GOT3 (cell line): ENCODE results near the gene PDIA6.

Source experiments
- DNase-seq: peaks from one replicate; lab custom pipeline; 2025; ENCODE audit warnings: mixed read lengths; lab: John Stamatoyannopoulos, UW

PDIA6 gene

GRCh38 chr2:10764096-10764785 lies 48.3 kb downstream of the PDIA6 start:
- DNase-seq: no peak

- no peak for DNase-seq
Measured at GRCh38 chr2:10763461-10763800, 49.2 kb downstream of the PDIA6 start.

DNA sequence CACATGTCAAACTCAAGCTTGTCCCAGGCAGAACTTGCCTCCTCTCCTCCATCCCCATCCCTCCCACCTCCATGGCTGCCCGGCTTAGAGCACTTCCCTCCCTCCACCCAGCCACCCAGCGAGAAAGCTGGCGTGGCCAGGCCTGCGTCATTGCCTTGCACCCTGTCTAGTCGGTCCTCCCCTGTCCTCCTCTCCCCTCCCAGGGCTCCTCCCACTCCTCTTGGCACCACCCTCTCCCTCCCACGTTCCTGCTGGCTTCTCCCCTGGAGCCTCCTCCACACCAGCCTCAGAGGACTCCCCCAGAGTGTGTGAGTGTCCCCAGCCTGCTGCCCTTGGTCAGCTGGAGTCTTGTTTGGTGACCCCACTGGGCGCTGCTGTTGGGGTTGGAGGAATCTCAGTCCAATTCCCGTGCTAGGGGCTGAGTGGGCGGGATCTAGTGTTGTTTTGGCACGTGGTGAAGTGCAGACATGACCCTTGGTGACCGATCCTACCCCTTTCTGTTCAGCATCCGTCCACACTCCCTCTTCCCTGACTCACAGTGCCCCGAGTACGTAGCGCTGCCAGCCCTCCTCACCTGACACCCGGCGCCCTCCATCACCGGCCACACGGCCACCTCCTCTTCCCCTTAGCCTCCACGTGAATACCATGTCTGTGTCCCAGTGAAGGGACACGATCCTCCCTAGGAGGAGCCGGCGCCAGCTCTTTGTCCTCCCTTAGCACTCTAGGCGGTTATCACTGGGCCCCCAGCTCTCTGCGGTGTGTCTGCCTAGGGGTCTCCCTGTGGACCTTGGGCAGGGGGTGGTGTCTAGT lies 49.7 kb downstream of the PDIA6 start:
- DNase-seq: no peak

GRCh38 chr2:10761591-10761990 lies 51.0 kb downstream of the PDIA6 start:
- no peak for DNase-seq

- DNase-seq: no peak
Measured at GRCh38 chr2:10760794-10761504, 51.6 kb downstream of the PDIA6 start.

GRCh38 chr2:10759151-10759714 lies 53.4 kb downstream of the PDIA6 start:
- no peak for DNase-seq

GRCh38 chr2:10757814-10758286 lies 54.7 kb downstream of the PDIA6 start:
- no peak for DNase-seq

DNA sequence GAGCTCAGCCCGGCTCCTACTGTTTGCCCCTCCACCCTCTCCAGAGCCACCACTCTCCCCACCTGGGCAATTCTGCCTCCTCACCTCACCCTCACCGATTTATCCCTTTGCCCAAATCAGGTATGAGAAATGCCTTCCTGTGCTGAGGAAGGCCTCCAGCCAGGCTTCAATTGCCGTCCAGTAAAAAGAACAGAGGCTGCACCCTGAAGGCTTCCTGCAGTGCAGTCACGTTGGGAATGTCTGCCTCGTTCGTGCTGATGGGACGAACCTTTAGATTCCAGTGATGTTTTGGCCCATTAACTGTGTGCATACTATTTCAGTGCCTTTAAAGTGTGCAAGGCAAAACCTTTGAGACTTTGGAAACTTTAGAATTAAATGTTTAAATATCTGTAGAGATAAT lies 57.0 kb downstream of the PDIA6 start:
- no peak for DNase-seq

- DNase-seq: no peak
Measured at GRCh38 chr2:10753876-10754275, 58.7 kb downstream of the PDIA6 start.

DNA sequence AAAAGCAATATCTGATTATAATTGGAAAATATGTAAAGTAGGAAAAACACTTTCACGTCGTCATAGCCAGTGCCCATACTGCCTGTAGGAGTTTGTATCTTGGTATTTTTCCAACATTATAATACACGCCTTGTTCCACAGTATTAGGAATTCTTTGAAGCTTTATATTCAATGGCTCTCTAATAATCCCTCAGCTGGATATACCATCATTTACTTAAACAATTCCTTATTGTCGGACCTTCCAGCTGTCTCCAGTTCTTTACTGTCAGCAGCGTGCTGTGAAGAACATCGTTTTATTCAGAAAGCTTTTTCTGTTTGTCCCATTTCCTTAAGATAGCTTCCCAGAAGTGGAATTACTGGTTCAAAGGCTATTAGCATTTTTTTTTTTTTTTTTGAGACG lies 59.4 kb downstream of the PDIA6 start:
- DNase-seq: no peak

GRCh38 chr2:10752236-10752635 lies 60.3 kb downstream of the PDIA6 start:
- no peak for DNase-seq

- no peak for DNase-seq
Measured at GRCh38 chr2:10750610-10751009, 62.0 kb downstream of the PDIA6 start.

- no peak for DNase-seq
Measured at GRCh38 chr2:10742666-10743065, 69.9 kb downstream of the PDIA6 start.

GRCh38 chr2:10741139-10741538 lies 71.4 kb downstream of the PDIA6 start:
- DNase-seq: no peak

DNA sequence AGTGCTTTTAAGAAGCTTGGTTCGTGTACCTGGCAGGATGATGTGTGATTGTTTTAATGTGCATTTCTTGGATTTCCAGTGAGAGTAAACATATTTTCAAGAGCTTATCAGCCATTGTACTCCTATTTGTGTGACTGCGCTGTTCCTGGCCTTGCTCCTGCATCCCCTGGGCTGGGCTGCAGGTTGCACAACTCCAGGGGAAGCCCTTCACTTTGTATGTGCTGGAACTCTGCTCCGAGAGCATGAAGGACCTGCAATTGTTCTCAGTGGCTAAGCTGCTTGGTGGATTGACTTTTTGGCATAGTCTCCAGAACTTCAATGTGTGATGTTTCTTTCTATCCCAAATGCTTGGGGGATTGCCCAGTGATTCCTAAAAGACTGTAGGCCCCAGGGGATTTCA lies 72.4 kb downstream of the PDIA6 start:
- DNase-seq: no peak

- DNase-seq: no peak
Measured at GRCh38 chr2:10738192-10738591, 74.4 kb downstream of the PDIA6 start.

DNA sequence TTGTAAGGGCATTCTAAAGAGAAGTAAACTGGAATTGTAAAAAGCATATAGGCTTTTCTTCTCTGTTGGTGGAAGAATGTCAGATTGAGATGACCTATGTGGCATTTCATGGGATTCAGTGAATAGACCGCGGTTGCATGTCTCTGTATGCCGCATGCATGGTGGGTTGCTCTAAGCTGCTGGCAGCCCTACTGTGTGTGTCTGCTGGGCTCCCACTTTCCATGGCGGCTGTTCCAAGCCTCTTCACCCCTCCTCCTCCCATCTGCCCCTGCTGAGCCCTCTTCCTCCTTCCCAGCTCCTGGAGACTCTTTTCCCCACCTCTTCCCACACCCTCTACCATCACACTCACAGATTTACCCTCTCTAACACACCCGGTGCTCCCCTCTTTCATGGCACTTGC lies 78.6 kb downstream of the PDIA6 start:
- DNase-seq: no peak

GRCh38 chr2:10733566-10733925 lies 79.0 kb downstream of the PDIA6 start:
- no peak for DNase-seq
